Measurements from ENCODE around the gene ABL1. TPM values are rescaled to one million over a fixed set of nuclear protein-coding genes. Genes with fewer than 3 reads are reported as not detected.

Gene ABL1
- total and polyA plus RNA-seq, 2 of the 13 experiments (the other 11 are each of a cell fraction or from before 2014, with no cell fraction given), result 10.8 to 20.4 TPM

GRCh38 chr9:130835441-130836298 lies 616 bp downstream of the ABL1 start (continued):
- no peak for TF ChIP-seq SNRNP70 (IDR thresholded peaks at IDR 0.05; ENCODE audit: low read depth, low read length)
- 0 out of 2 replicates have a peak, but pooled peaks have one; percentile 5 for TF ChIP-seq ARNT2 (CRISPR knock-in tag; IDR thresholded peaks at IDR 0.05; ENCODE audit: low read depth)
- TF ChIP-seq ZNF674 (CRISPR knock-in tag; IDR thresholded peaks at IDR 0.05; ENCODE audit: low read depth), result no peak
- no peak for TF ChIP-seq FOXP4 (CRISPR knock-in tag; IDR thresholded peaks at IDR 0.05)
- 0 out of 2 replicates have a peak, but pooled peaks have one; percentile 8 for TF ChIP-seq AKAP8 (CRISPR knock-in tag; IDR thresholded peaks at IDR 0.05)
- TF ChIP-seq U2AF1 (optimal IDR thresholded peaks at IDR 0.05; ENCODE audit: low read depth, low read length), result no peak
- no peak for TF ChIP-seq SRSF9 (IDR thresholded peaks at IDR 0.05; ENCODE audit: borderline replicate concordance, insufficient read depth, low read depth, low read length, poor library complexity, severe bottlenecking)
- TF ChIP-seq GMEB1 (CRISPR knock-in tag; IDR thresholded peaks at IDR 0.05; ENCODE audit: borderline replicate concordance), result no peak
- 0 out of 2 replicates have a peak, but pooled peaks have one; percentile 24 for TF ChIP-seq ZNF142 (CRISPR knock-in tag; IDR thresholded peaks at IDR 0.05)
- peak; percentile 34 for TF ChIP-seq HNRNPLL (IDR thresholded peaks at IDR 0.05; ENCODE audit: low read depth, low read length, poor library complexity, severe bottlenecking)
- TF ChIP-seq MYC (CRISPR knock-in tag; IDR thresholded peaks at IDR 0.05; ENCODE audit: borderline replicate concordance), result peak; percentile 19; the same call in 1 of the 2 replicates
- peak; percentile 10; the same call in 1 of the 2 replicates for TF ChIP-seq ZMYM4 (CRISPR knock-in tag; IDR thresholded peaks at IDR 0.05)
- peak; percentile 58 for TF ChIP-seq UBTF (CRISPR knock-in tag; IDR thresholded peaks at IDR 0.05)
- TF ChIP-seq ZKSCAN1 (IDR thresholded peaks at IDR 0.05; ENCODE audit: low read length), result no peak

Data from HepG2 (cell line).